KOPT-K1 (cell line): Measurements from ENCODE around the gene CFAP45.

Source experiments
- H3K27ac ChIP-seq: fragments of 200-600 bp; sonication (generic); 2 replicates; pipeline ENCODE4 v1.5.1; 2016; ENCODE audit warnings: antibody characterized with exemption, mild to moderate bottlenecking, low read depth, low read length; ENCODE audit not compliant: poor library complexity, severe bottlenecking
- H3K36me3 ChIP-seq: fragments of 200-600 bp; sonication (generic); 2 replicates; pipeline ENCODE4 v1.5.1; 2017; ENCODE audit warnings: antibody characterized with exemption, mild to moderate bottlenecking, low read length, moderate library complexity; ENCODE audit not compliant: insufficient read depth
- H3K9me3 ChIP-seq: fragments of 200-600 bp; sonication (generic); 2 replicates; pipeline ENCODE4 v1.5.1; 2017; ENCODE audit warnings: antibody characterized with exemption, low read length, mild to moderate bottlenecking; ENCODE audit not compliant: insufficient read depth, poor library complexity, severe bottlenecking

Gene CFAP45

DNA sequence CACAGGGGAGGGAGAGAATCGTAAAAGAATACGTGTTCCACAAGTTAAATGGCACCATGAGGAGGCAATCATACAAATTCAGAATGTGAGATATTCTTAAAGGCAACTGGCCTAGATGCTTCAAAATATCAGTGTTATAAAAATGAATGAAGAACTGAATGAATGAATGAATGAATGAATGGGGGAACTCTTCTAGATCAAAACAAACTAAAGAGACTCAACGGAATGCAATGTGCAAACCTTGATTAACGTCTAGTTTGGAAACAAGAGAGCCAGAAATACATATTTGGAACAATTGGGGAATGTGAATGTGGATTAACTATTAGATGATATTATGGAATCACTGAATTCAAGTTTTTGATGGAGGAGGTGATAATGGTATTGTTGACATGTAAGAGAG, 16.8 kb downstream of the CFAP45 start:
- no peak overlapping the region for H3K27ac ChIP-seq

DNA sequence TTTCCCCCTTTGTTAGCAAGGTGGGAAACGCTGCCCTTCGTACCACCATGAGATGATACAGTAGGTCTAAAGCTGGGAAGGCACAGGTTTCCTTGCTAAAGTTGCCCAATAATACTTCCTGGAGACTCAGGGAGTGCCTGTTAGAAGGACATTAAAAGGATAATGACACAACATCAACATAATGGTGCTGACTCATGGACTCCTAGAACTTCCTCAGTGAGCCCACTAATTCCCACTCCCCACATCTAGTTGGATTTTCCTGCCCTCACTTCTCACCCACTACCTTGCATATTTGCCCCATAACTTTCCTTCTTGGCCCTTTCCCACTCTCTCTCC, 17.5 kb downstream of the CFAP45 start:
- Histone ChIP-seq H3K36me3 (no peaks in the 10 kb centered on the region), H3K9me3 (no peaks in the 10 kb centered on the region), H3K27ac (no peak overlapping the region)

More for the DNA sequence above, 16.8 kb downstream of the CFAP45 start:
- Histone ChIP-seq H3K36me3 (no peaks in the 10 kb centered on the region), H3K9me3 (no peaks in the 10 kb centered on the region)

DNA sequence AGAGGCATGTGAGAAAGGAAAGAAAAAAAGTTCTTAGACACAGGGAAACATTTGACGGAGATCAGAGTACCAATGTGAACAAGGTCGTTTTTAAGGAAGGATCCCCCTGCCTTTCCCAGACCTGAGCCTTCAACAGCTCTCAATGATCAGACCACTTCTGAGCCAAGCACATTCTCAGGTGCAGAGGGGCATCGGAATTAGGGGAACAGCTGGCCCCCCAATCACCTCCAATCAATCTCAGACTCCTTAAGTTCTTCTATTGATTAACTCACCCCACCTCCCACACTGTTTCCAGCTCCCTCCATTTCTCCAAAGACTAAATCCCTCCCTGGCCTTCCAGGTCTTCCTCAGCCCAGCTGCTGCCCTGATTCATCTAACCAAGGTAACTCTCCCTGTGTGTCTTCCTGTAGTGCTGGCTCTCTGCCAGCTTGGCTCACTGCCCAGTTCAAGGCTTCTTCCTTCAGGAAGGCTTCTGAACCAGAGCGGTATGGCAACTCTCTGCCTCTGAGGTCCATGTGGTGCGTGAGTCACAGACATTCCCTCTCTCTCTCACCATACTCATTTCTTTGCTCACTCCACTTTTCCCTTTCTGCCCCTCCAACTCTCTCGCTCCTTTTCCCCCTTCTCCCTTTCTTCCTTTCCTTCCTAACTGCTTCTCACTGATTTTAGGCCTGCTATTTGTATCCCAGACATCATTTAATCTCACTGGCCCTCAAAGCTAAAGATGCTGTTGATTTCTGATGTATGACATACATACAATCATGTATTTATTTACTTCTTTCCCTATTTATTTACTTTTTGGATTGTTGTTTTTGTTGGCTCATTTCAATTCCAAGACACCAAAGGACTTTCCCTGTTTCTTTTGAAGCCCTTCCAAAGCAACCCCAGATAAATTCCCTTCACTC, 18.1 kb downstream of the CFAP45 start:
- Histone ChIP-seq H3K36me3 (no peaks in the 10 kb centered on the region), H3K27ac (no peak overlapping the region), H3K9me3 (no peaks in the 10 kb centered on the region)

DNA sequence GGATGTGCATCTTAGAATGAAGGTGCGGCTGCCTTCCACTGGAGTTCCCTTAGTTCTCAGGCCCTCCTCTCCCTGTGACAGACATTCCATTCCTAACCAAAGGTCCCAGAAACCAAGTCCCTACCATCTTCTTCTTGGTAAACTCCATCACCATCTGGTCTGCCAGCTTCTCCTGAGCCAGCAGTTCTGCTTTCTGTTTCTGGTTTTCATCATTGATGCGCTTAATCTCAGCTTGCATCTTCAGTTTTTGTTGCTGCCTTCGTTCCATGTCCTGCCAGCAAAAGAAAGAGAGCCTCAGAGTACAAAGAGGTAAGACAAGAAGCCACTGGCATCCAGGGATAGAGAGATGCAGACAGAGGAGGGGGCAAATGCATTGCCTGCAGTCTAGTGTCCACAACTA, 19.5 kb downstream of the CFAP45 start:
- H3K9me3 ChIP-seq = no peaks in the 10 kb centered on the region
- H3K27ac ChIP-seq = no peak overlapping the region
- H3K36me3 ChIP-seq = no peaks in the 10 kb centered on the region

DNA sequence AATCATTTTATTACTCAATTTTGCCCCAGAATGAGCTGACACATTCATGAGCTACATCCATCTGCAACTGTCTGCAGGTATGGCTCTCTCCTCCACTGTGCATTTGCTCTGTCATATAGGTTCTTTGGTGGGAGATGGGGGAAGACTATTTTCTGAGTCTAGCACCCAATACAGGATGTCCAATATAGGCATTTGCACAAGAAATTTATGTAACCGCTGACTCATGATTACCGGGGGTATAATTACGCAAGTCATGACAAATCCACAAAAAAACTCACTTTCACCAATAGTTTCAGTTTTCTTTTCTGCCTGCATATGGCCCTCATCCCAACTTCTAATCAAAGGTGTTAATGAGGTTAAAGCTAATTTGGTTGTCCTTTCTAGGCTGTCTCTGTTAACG, 20.0 kb downstream of the CFAP45 start:
- no peaks in the 10 kb centered on the region for H3K9me3 ChIP-seq
- H3K36me3 ChIP-seq = no peaks in the 10 kb centered on the region
- no peak overlapping the region for H3K27ac ChIP-seq

DNA sequence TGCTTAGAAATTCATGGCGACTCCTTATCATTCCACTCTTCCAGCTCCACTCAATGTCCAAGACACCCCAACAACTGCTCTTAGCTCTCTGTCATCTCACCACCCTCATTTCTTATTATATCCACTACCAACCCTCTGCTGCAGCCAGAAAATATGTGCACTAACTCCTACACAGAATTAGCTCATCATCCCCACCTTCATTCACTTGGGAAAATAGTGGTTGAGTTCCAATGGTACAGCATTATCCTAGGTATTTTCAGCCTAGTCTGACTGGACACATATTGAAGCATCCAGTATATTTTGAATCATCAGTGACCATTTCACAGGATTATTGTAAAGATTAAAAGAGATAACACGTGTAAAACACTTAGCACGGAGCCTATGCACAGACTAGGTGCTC, 20.8 kb downstream of the CFAP45 start:
- H3K36me3 ChIP-seq = no peaks in the 10 kb centered on the region
- H3K9me3 ChIP-seq = no peaks in the 10 kb centered on the region
- H3K27ac ChIP-seq = no peak overlapping the region

DNA sequence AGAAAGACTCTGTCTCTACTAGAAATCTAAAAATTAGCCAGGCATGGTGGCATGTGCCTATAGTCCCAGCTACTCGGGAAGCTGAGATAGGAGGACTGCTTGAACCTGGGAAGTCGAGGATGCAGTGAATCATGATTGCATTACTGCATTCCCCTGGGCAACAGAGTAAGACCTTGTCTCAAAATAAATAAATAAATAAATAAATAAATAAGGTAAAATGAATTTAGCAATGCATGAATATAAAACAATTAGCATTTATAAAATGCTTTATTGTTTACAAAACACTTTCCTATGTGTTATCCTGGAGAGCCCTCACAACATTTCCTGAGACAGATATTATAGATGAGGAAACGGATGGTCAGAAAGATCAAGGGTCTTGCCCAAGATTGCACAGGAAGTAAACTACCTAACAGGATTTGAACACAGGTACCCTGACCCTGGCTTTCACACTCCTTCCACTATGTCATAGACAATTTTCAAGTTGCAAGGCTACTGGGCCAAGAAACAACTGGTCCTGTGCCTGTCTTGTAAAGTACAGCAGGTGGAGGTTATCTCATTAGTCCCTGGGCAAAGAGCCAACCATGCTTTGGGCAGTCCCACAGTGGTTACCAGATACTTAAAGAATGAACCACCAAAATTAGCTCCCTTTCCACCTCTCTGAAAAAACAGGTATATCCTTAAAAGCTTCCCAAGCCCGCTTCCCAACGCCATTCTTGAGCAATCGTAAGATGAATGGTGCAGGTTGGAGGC, 22.1 kb downstream of the CFAP45 start:
- no peaks in the 10 kb centered on the region for H3K9me3 ChIP-seq
- H3K36me3 ChIP-seq = no peaks in the 10 kb centered on the region
- H3K27ac ChIP-seq = no peak overlapping the region

DNA sequence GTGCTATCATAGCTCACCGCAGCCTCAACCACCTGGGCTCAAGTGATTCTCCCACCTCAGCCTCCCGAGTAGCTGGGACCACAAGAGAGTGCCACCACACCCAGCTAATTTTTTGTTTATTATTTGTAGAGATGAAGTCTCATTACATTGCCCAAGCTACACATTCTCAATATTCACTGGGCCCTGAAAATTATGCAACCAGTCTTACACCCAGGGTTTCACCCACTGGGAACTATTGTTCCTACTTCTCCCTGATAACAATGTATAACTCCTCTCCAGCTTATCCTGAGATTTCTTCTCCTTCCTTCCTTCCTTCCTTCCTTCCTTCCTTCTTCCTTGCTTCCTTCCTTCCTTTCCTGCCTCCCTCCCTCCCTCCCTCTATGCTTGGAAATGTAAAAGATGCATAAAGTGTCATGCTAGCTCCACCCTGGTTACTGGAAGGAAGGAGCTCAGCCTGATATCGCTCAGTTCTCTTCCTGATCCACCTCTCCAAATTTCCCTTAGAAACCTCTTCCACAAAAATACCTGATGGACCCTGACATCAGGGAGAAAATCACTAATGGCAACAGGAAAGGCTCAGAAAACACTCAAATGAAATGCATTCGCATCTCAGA, 26.3 kb downstream of the CFAP45 start:
- no peaks in the 10 kb centered on the region for H3K36me3 ChIP-seq
- no peaks in the 10 kb centered on the region for H3K9me3 ChIP-seq
- no peak overlapping the region for H3K27ac ChIP-seq

DNA sequence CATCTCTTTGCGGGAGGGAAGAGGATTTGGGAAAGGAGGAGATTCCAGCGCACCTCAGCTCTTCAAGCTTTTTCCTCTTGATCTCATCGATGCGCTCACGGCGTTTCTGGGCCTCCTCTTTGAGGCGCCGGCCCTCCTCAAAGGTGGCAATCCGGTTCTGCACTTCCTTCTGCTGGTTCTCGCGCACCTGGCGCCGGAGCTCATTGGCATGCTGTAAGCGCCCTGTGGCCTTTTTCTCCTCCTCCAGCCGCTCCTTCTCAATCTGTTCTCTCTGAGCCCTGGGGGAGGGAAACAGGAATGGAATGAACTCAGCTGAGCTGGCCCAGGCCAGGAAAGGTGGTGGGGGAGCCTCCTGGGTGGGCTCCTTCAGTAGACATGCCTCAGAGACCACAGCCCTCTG, 27.1 kb downstream of the CFAP45 start:
- no peaks in the 10 kb centered on the region for H3K36me3 ChIP-seq

DNA sequence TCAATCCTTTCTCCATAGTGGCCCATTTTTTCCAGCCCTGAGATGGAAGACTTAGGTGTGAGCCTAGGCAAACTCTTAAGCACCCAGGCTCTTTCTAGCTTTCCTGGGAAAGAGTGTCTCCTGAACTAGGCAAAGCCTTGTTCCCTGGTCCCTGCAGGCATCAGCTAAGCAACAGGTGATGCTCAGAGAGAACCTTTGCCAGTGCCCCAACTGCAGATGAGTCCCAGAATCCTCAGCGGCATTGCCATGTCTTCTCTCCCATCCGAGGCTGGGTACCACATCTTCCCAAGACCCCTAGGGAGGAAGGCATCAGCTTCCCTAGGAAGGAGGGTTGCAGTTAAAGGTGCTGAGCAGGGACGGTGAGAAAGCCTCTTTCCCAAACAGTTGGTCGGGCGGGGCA, 29.3 kb downstream of the CFAP45 start:
- no peaks in the 10 kb centered on the region for H3K36me3 ChIP-seq
- no peaks in the 10 kb centered on the region for H3K9me3 ChIP-seq
- no peak overlapping the region for H3K27ac ChIP-seq

More for the DNA sequence above, 27.1 kb downstream of the CFAP45 start:
- Histone ChIP-seq H3K9me3 (no peaks in the 10 kb centered on the region), H3K27ac (no peak overlapping the region)

DNA sequence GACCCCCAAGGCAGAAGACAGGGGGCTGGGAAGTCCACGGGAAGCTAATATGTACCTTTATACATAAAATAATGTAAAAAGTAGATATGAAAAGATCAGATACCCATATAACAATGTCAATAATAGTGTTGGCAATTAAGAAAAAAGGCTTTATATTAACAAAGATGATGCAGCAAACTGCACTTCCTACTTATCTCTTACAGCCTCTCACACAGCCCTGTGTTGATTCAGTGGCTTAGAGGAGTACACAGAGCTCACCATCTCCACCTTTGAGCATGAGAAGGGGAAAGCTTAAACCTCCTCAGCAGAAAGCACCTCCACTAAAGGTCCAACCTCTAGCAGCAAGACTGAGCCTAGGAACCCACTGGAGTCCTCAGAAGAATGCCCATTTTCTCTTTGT, 30.4 kb downstream of the CFAP45 start:
- Histone ChIP-seq H3K9me3 (no peaks in the 10 kb centered on the region), H3K36me3 (no peaks in the 10 kb centered on the region), H3K27ac (no peak overlapping the region)

DNA sequence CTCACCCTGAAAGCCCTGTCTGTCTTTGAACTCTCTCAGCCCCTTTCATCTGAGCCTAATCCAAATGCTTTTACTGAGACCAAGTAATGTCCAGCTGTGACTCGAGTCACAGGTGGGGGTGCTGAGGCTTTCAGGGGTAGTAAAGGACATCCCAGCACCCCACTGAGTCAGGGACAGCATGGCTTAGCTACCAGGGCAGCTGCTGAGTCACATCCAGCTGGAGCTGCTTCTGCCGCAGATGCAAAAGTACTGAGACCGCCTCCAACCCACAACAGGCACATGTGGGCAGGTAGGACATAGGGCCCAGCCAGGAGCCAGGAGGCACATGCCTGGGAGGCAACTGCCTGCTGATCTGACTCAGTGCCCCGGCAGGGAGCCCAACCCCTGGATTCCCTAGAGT, 30.8 kb downstream of the CFAP45 start:
- Histone ChIP-seq H3K9me3 (no peaks in the 10 kb centered on the region), H3K36me3 (no peaks in the 10 kb centered on the region), H3K27ac (no peak overlapping the region)

DNA sequence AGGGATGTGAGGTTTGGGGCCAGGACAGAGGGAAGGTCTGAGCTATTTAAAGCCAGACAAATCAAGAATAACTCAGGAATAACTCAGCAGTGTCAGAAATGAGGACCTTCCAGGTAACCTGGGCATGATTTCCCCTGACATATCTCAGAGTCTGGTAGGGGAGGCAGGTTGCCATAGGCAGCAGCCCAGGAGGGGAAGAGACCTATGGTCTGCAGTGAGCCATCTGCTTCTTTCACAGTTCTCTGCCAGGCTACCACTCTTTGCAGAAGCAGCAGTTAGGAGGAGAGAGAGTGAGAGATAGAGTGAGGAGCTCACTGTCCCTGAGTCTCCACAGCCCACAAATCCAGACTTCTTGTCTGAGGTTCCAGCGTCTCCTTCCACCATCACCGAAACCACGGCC, 31.2 kb downstream of the CFAP45 start:
- H3K27ac ChIP-seq = no peak overlapping the region
- no peaks in the 10 kb centered on the region for H3K36me3 ChIP-seq
- no peaks in the 10 kb centered on the region for H3K9me3 ChIP-seq

DNA sequence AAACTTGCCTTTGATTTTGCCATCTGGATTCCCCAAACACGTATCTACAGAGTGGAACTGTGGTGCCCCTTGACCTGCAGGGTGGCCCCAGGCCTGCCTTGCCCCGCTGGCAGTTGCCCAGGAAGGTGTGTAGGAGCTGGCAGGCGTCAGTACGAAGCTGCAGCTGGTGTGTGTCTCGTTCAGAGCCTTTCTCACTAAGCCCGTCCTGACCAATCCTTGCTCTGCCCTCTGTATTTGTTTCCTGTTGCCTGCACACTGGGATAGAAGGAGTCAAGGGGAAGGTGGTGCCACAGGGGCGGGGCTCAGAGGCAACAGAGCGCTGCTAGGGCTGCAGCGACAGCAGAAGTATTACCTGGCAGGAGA, 32.3 kb downstream of the CFAP45 start:
- Histone ChIP-seq H3K27ac (no peak overlapping the region), H3K36me3 (no peaks in the 10 kb centered on the region), H3K9me3 (no peaks in the 10 kb centered on the region)

DNA sequence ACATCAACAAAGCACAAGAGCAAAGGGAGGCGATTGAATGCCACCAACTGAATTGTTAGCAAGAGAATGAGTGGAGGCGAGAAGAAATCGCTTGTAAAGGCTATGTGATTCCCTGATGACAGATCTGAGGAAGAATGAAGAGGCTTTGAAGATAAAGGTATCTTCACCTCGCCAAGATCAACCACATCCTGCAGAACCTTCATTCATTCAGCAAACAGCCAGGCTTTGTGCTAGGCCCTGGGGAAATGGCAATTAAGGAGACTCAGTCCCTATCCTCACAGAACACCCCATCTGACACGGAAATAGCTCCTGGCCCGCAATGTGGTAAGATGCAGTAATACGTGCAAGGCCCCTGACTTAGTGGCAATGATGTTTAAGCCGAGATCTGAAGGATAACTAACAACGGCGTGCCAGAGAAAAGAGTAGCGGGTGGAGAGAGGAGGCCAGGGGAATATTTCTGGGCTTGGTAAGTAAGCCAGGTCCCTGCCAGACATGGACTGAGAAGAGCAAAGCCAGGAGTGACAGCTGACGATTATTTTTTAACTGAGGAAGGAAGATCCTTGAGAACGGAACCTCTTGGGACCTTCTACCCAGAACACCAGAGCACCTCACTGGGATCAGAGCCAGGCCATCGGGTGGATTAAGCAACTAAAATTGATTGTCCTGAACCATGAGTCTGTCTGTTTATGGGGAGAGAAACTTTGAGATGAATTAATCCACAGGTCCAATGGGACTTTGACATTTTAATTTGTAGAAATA, 32.9 kb downstream of the CFAP45 start:
- Histone ChIP-seq H3K27ac (no peak overlapping the region), H3K36me3 (no peaks in the 10 kb centered on the region), H3K9me3 (no peaks in the 10 kb centered on the region)
